Heart left ventricle (tissue), 16 donors: Measurements from ENCODE around the gene RPTOR. TPM values are rescaled to one million over a fixed set of nuclear protein-coding genes. Genes with fewer than 3 reads are reported as not detected.
A peak's percentile ranks its signal among the peaks of the same experiment; 100 is the strongest.

ENCODE experiments used
- ATAC-seq, 4 donors: fragments of 200-7000 bp; cut with Tn5 transposase; one replicate each; pipeline ENCODE4 v1.9.1; 2020 to 2022; ENCODE audit warnings: moderate library complexity in 4 of 4, mild to moderate bottlenecking in 3 of 4, moderate number of reproducible peaks in 1 of 4
- DNase-seq, 5 donors: peaks; one replicate each; pipeline ENCODE4 v3.0.0-alpha.2; 2020
- H3K27ac ChIP-seq, 12 donors: fragments of 200-600 bp; sonication (generic) in 4 of 12; one replicate each; pipeline versions ENCODE4 v1.5.0 to v1.8.0; 2016 to 2022; ENCODE audit warnings: mild to moderate bottlenecking in 2 of 12
- H3K27me3 ChIP-seq, 9 donors: fragments of 200-600 bp; sonication (generic) in 2 of 9; one replicate each; pipeline versions ENCODE4 v1.5.1 to v1.8.0; 2016 to 2022; ENCODE audit warnings: mild to moderate bottlenecking in 3 of 9
- H3K36me3 ChIP-seq, 9 donors: fragments of 200-600 bp; sonication (generic) in 2 of 9; one replicate each; pipeline versions ENCODE4 v1.5.0 to v1.8.0; 2018 to 2022; ENCODE audit warnings: mild to moderate bottlenecking in 2 of 9
- H3K4me1 ChIP-seq, 12 donors: fragments of 200-600 bp; sonication (generic) in 4 of 12; one replicate each; pipeline versions ENCODE4 v1.5.0 to v1.8.0; 2016 to 2022; ENCODE audit warnings: mild to moderate bottlenecking in 3 of 12
- H3K4me3 ChIP-seq, 12 donors: fragments of 200-600 bp; sonication (generic) in 4 of 12; one replicate each; pipeline versions ENCODE4 v1.5.0 to v1.8.0; 2017 to 2022; ENCODE audit warnings: mild to moderate bottlenecking in 9 of 12, moderate library complexity in 4 of 12
- H3K9me3 ChIP-seq, 12 donors: fragments of 200-600 bp; sonication (generic) in 4 of 12; one replicate each; pipeline versions ENCODE4 v1.5.0 to v1.8.0; 2016 to 2022; ENCODE audit warnings: mild to moderate bottlenecking in 1 of 12
- CTCF ChIP-seq, 12 donors: fragments of 200-600 bp; sonication (generic) in 4 of 12; IDR thresholded peaks; one replicate each; pipeline versions ENCODE4 v1.5.0 to v1.8.0; 2018 to 2022; ENCODE audit warnings: antibody characterized with exemption in 12 of 12, mild to moderate bottlenecking in 5 of 12
- POLR2A ChIP-seq, 2 donors: fragments of 450-650 bp; IDR thresholded peaks; one replicate each; pipeline ENCODE4 v1.6.1; 2017; ENCODE audit warnings: antibody characterized with exemption in 2 of 2, mild to moderate bottlenecking in 2 of 2, moderate library complexity in 2 of 2
- WGBS, 4 donors: extraction: QIAGEN DNeasy Blood & Tissue Kit in 2 of 4; methylation state at CpG; one replicate each; pipeline versions ENCODE4 v1.1.5 to v1.1.7; 2013 to 2018; 5-methylcytosine and 5-hydroxymethylcytosine counted together
- intact Hi-C, 10 donors: fragments of 100-400 bp; cut with DNase I; formaldehyde crosslinking; loops; one replicate each; pipeline versions ENCODE4 v1.11.1 to v1.14.2; 2022
- polyA plus RNA-seq, 2 donors: library from polyadenylated mRNA; stranded (reverse); fragments of 200-250 nt; gene quantifications; one replicate each; pipeline ENCODE4 v1.2.3, GENCODE V29; 2013
- total RNA-seq, 9 donors: library from RNA; depleted of rRNA in 2 of 9; stranded (reverse); fragments of >200 nt in 2 of 9; fragmentation: NEBNext Ultra II Directional in 3 of 9; extraction: Animal tissue kit (Norgen Biotek cat#: 25700) in 3 of 9; gene quantifications; one replicate each; pipeline versions ENCODE4 v1.1.0 to v1.2.4, GENCODE V29; 2016 to 2023
- donor health status: ischemic (EF 13 %, LVEDD 7.1; RV severe dilation, severe dysfunction).
- donor health status: healthy with polysubstance abuse.
- donor health status: DM: no; HTN: yes; CAD: no.
- donor health status: DM: no; HTN: no; CAD: no.
- donor health status: ischemic (EF 25% LVEDD 6.9; RV normal size, moderate dysfunction).
- donor health status: ischemic (EF 25% LVEDD 5.7; RV mildly dilated, moderate dysfunction).
- donor health status: healthy.
- donor health status: DM: yes; HTN: yes; CAD: no.
- donor health status: ischemic (EF 35%, LVEDD 5.7; RV mildly dilated, moderate dysfunction).
- donor health status: nonischemic (EF 11% LVEDD 7.7; RV severe dilation, severe dysfunction).
- donor health status: DM: yes; HTN: yes; CAD: no.
- donor health status: PGD.
- donor health status: ischemic (EF 29% LVEDD 5.4; RV normal size, mild dysfunction).
- donor health status: nonischemic (EF 23%, LVEDD 6.1; RV moderate dilation, normal function).

The RPTOR gene
- total and polyA plus RNA-seq, 11 donors = 14.7 to 31.7 (median 26.0) TPM

GRCh38 chr17:80834893-80835275 lies 290.2 kb downstream of the RPTOR start:
- H3K36me3 ChIP-seq = peaks cover 0 to 21% (median 10%) of the 10 kb centered on the region in 9 donors
- DNase-seq (no peak), ATAC-seq (no peak)
- intact Hi-C loops = loop anchor here in 1 of 10 donors (5.0 kb wide), 1 partner anchor 43 kb away; no protein-coding TSS in a partner anchor
- peak overlapping the region in 4 of 12 donors; percentile 27 to 95 (median 84) for H3K27ac ChIP-seq
- H3K27me3 ChIP-seq = no peaks in the 10 kb centered on the region
- no peak overlapping the region for H3K4me3 ChIP-seq
- H3K9me3 ChIP-seq = no peaks in the 10 kb centered on the region
- peaks cover 0 to 23% (median 13%) of the 10 kb centered on the region in 12 donors for H3K4me1 ChIP-seq
- TF ChIP-seq CTCF (IDR thresholded peaks at IDR 0.05) = no peak
- TF ChIP-seq POLR2A (IDR thresholded peaks at IDR 0.05) = no peak
- 72 to 86% (median 77%) methylated on average over 2 of the region's 2 CpGs for WGBS, 4 donors

GRCh38 chr17:80835816-80836657 lies 291.4 kb downstream of the RPTOR start:
- Histone ChIP-seq H3K27me3 (no peaks in the 10 kb centered on the region), H3K27ac (no peak overlapping the region), H3K36me3 (peaks cover 0 to 24% (median 10%) of the 10 kb centered on the region in 9 donors), H3K9me3 (no peaks in the 10 kb centered on the region), H3K4me3 (no peak overlapping the region), H3K4me1 (peaks cover 0 to 23% (median 13%) of the 10 kb centered on the region in 12 donors)
- DNase-seq (peak in 1 of 5 donors; percentile 48), ATAC-seq (no peak)
- TF ChIP-seq POLR2A (IDR thresholded peaks at IDR 0.05) (no peak), CTCF (IDR thresholded peaks at IDR 0.05) (no peak)
- intact Hi-C loops = no loop called here
- 88 to 97% (median 93%) methylated on average over 28 to 30 of the region's 30 CpGs for WGBS, 4 donors

GRCh38 chr17:80836658-80836965 lies 292.0 kb downstream of the RPTOR start:
- intact Hi-C loops = no loop called here
- H3K4me1 ChIP-seq = peaks cover 0 to 23% (median 13%) of the 10 kb centered on the region in 12 donors

More at GRCh38 chr17:80836658-80836965, 292.0 kb downstream of the RPTOR start:
- Histone ChIP-seq H3K27me3 (no peaks in the 10 kb centered on the region), H3K9me3 (no peaks in the 10 kb centered on the region), H3K4me3 (no peak overlapping the region), H3K27ac (no peak overlapping the region), H3K36me3 (peaks cover 0 to 24% (median 10%) of the 10 kb centered on the region in 9 donors)
- ATAC-seq (no peak), DNase-seq (peak in 1 of 5 donors; percentile 61)
- no peak for TF ChIP-seq CTCF (IDR thresholded peaks at IDR 0.05)
- TF ChIP-seq POLR2A (IDR thresholded peaks at IDR 0.05) = no peak
- WGBS, 4 donors = 88 to 98% (median 96%) methylated on average over 7 of the region's 7 CpGs
